ENCODE results near the gene ZNF775. TPM values are rescaled to one million over a fixed set of nuclear protein-coding genes. Genes with fewer than 3 reads are reported as not detected.

ZNF775 gene
- total RNA-seq, 1 donor from 2014 or later = 8.6 TPM

GRCh38 chr7:150405584-150406311 lies 26.6 kb downstream of the ZNF775 start:
- TF ChIP-seq CTCF (conservative IDR thresholded peaks at IDR 0.05; ENCODE audit: low read depth, low read length) = no peak

GRCh38 chr7:150406312-150406566 lies 27.1 kb downstream of the ZNF775 start:
- DNase-seq (ENCODE audit: low read depth) = no peak
- no peak for TF ChIP-seq CTCF (conservative IDR thresholded peaks at IDR 0.05; ENCODE audit: low read depth, low read length)
- peak overlapping the region; percentile 67 for H3K4me3 ChIP-seq (ENCODE audit: low read depth, low read length)

More at GRCh38 chr7:150405584-150406311, 26.6 kb downstream of the ZNF775 start:
- peak overlapping the region; percentile 67 for H3K4me3 ChIP-seq (ENCODE audit: low read depth, low read length)
- DNase-seq (ENCODE audit: low read depth) = no peak

GRCh38 chr7:150406567-150407421 lies 27.7 kb downstream of the ZNF775 start:
- no peak for DNase-seq (ENCODE audit: low read depth)
- TF ChIP-seq CTCF (conservative IDR thresholded peaks at IDR 0.05; ENCODE audit: low read depth, low read length) = no peak
- peak overlapping the region; percentile 67 for H3K4me3 ChIP-seq (ENCODE audit: low read depth, low read length)

DNA sequence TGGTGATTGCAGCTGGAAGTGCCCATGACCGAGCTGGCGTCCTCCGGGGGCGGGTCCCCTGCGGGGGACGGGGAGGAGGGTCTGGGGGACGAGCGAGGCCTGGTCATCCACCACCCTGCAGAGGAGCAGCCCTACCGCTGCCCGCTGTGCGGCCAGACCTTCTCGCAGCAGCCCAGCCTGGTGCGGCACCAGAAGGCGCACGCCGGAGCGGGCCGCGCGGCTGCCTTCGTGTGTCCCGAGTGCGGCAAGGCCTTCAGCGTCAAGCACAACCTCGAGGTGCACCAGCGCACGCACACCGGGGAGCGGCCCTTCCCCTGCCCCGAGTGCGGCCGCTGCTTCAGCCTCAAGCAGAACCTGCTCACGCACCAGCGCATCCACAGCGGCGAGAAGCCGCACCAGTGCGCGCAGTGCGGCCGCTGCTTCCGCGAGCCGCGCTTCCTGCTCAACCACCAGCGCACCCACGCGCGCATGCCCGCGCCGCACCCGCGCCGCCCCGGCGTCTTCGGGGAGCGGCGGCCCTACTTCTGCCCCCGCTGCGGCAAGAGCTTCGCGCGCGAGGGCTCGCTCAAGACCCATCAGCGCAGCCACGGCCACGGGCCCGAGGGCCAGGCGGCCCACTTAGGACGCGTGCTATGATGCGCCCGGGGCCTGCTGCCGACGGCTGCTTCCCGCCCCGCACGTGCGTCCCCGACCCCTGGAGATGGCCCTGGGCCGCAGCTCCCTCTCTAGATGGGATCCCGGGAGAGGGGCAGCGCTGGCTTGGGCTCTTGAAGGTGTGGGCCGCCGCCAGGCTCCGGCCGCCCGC lies 28.7 kb downstream of the ZNF775 start:
- H3K4me3 ChIP-seq (ENCODE audit: low read depth, low read length) = no peak overlapping the region
- TF ChIP-seq CTCF (conservative IDR thresholded peaks at IDR 0.05; ENCODE audit: low read depth, low read length) = no peak
- no peak for DNase-seq (ENCODE audit: low read depth)

DNA sequence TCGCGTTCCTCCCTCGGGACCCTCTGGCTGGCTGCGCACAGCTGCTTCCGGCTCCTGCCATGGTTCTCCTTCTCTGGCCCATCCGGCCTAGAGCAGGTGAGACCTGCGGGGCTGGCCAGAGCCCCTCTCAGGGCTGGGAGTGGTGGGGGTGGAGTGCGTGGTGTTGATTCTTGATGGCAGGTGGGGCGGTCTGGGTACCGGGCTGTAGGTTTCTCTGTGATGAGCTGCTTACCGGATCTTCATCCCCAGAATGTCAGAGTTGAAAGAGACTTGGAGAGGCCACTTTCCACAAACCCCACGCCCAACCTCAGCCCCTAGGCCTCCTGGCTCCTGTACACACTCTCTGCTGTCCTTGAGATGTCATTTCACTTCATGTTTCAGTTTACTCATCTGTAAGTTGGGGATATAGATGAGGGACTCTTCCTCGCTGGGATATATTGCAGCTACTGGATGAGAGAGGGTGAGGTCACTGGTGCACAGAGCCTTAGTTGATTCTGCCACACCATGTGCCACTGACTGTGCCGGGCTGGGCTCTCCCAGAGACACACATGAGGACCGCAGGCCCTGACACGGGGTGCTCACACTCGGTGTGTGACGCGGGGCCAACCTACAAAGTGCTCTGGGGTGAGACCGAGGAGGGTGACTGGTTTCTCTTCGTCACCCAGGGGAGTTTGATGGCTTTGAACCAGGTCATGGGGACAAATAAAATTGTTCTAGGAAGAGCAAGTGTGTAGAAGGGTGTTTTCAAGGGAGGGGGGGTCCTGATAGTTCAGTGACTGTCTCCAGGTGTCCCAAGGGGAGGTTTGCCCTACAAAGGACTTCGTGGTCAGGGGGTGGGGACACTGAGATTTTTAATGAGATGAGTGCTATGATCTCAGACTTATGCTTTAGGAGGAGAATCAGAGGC lies 29.5 kb downstream of the ZNF775 start:
- no peak overlapping the region for H3K4me3 ChIP-seq (ENCODE audit: low read depth, low read length)
- DNase-seq (ENCODE audit: low read depth) = no peak
- no peak for TF ChIP-seq CTCF (conservative IDR thresholded peaks at IDR 0.05; ENCODE audit: low read depth, low read length)

Measured in epithelial cell of proximal tubule (primary cell).